Stimulated activated CD4-positive, alpha-beta T cell treated with anti-CD3 and anti-CD28 coated beads, Interleukin-12 subunit alpha, Interleukin-12 subunit beta, amount 100 ng/mL, for 24 hours (primary cell): Measurements from ENCODE around the gene ITPK1.

ENCODE experiments used
- DNase-seq, 2 experiments: peaks; one replicate each; pipeline ENCODE4 v3.0.0-alpha.2; 2020; ENCODE audit warnings: low read depth in 2 of 2

Gene ITPK1

DNA sequence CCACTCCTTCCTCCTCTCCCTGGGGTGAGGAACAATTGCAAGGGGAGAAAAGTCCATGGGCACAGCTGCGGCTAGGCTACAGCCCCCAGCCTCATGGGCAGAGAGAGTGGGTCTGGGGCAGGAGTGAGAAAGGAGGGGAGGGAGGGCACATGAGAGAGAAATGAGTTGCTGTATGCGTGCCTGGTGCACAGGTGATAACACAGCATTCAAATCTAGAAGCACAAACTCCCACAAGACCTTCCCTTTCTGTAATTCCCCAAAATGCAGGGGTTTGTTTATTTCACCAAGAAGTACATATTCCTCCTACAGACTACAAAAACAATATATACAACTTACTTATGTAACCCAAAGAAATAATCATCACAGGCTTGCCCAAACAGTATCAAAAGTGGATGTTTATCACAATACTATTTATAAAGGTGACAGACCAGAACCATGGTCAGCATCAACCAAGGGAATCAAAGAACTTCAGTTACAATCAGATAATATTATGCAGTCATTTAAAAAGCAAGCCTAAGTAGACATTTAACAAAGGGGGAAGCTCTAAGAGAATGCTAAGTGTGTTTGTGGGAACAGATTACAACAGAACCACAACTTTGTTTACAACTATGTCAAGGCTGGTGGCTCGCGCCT lies 54.2 kb downstream of the ITPK1 start:
- DNase-seq, result no peak

DNA sequence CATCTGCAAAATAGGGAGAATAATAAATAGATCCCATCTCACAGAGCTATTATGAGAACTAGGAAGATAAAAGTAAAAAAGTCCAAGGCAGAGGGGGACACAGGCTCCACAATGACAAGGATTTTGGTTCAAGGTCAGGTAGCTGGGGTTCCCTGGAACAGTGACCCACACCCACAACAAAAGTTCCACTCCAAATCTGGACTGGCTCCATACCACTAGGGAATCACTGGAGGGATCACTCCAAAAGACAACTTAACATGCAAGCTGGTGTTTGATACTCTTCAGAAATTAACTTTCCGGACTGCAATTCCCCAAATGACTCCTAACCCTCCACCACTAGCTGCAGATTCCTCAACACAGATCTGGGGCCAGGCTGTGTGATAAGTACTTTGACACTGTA lies 54.9 kb downstream of the ITPK1 start:
- no peak for DNase-seq

DNA sequence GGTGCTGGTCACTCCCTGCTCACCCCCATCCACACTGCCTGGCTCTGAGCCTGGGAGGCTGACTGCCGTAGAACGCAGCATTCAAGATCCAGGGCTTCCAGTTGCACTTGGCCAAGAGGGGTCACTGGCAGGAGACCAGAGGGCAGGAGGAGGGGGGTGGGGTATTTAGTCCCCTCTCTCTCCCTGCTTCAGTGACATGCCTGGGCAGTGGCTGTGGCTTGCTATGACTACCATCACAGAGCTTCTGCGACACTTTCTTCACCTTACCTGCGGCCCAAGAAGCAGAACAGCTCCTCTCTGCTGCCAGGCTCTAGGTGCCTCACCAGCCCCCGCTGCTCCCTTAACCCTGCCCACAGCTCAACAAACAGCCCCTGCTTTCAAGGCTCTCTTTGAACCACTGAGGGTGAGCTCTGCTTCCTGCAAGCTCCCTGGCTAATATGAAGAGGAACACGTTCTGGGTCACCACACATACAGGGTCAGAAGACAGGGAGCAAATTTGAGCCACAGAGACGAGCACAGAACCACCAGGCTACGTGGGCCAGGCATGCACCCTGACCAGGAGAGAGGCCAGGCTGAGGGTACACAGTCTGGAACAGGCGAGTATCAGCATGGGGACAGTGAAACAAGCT lies 55.7 kb downstream of the ITPK1 start:
- DNase-seq, result no peak

- no peak for DNase-seq
Observed at GRCh38 chr14:93059260-93059659, 56.5 kb downstream of the ITPK1 start.

GRCh38 chr14:93057586-93058280 lies 58.0 kb downstream of the ITPK1 start:
- no peak for DNase-seq

DNA sequence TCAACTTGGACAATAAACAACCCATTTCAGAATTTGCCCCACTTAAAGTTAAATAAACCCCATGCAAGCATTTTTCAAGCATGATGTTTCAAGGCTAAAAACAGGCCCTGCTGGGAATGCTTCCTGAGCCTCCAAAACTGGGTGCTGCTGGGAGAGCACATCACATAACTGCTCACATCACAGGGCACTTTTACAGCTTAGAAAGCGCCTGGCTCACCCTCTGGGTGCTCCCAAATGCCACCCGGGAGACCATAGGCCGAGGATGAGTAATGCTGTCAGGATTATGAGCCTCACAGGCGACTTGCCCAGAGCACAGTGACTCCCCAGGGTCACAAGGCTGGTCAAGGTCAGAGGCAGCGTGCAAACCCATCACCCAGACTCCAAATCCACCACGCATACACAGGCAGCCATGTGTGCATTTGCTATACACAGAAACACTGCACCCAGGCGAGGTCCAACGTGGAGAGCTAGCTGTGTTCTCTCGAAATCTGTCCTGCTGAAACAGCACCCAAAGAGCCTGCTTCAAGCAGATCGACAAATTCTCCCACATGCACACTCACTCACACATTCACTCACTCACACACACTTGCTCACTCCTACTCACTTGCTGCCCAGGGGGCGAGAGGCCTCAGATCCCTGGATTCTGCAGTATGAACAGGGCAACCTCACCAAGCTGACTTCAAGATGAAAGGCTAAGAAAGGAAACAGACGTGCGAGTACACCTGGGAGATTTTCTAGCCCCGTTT lies 58.7 kb downstream of the ITPK1 start:
- DNase-seq, result no peak

DNA sequence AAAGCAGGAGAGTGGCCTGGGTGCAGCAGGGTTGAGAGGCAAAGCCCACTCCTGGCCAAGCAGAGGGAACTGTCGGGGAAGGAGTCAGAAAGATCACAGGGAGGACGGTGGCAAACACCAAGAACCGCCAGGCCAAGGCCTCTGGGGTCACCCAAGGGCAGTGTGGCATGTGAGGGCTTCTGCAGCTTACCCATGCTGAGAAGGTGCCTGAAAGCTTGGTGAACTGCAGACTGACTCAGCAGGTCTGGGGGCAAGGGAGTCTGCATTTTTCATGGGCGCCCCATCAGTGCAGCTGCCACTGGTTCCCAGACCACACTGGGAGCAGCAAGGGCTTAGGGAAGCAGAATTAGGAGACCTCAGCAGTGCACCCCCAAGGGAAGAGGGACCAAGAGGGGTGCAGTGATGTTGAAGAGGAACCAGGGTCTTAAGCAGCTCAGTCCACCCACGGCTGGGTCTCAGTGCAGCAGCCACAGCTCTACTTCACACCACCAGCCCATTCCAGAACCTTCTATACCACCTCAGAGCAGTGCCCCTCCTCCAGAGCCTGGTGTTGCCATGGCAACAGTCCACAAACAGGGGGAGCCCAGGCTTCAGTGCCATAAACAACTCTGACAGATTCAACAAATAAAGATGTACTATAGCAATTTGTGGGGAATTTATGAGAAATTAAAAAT lies 59.4 kb downstream of the ITPK1 start:
- DNase-seq, result no peak

DNA sequence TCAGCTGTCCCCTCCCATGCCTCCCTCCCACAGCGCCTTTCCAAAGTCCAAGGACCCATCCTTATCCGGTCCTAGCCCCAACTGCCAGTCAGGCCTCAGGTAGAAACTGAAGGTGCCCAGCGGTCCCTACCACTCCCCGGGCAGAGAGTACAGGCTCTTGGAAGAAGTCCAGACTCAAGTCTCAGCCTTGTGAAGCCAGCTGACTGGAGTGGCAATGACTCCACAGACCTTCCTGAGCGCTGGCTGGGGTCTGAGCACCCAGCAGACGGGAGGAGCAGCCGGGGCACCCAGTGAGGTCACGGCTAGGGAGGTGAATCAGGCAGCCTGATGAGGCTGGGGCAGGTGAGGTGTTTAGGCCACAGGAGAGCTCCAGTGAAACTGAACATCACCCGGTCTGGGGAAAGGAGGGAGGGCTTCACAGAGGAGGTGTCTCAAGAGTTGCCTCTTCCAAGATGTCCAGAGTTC lies 60.0 kb downstream of the ITPK1 start:
- DNase-seq, result no peak

DNA sequence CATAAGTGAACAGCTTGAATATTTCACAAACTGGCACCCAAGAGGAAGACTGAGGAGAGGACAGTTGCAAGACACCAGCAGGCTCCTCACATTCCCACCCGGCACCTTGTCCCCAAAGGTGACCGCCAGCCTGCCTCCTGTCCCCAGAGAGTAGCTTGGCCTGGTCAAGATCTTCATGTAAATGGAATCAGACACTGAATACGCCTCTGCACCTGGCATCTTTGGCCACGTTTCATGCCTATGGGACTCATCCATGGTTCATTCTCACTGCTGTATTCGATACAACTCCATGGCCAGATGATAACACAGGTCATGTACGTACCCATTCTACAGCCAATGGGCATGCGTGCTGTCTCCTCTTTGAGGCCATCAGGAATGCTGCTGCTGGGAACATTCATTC lies 60.8 kb downstream of the ITPK1 start:
- no peak for DNase-seq

DNA sequence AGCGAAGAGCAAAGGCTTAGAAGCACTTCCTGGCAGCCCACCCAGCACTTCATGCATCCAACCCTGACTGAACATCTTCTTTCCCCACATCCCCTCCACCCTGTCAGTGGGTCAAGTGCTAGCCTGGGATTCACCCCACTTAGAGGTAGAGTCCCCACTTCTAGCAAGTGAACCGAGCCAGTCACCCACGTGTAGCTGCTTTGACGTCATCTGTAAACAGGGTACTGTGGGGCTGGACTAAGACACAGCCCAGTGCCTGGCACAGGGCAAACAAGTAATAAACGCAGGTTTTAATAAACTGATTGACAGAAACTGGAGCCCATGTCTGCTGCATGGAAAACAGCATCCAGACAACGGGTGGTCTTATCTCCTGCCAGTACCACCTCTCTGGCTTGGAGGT lies 61.7 kb downstream of the ITPK1 start:
- no peak for DNase-seq

DNA sequence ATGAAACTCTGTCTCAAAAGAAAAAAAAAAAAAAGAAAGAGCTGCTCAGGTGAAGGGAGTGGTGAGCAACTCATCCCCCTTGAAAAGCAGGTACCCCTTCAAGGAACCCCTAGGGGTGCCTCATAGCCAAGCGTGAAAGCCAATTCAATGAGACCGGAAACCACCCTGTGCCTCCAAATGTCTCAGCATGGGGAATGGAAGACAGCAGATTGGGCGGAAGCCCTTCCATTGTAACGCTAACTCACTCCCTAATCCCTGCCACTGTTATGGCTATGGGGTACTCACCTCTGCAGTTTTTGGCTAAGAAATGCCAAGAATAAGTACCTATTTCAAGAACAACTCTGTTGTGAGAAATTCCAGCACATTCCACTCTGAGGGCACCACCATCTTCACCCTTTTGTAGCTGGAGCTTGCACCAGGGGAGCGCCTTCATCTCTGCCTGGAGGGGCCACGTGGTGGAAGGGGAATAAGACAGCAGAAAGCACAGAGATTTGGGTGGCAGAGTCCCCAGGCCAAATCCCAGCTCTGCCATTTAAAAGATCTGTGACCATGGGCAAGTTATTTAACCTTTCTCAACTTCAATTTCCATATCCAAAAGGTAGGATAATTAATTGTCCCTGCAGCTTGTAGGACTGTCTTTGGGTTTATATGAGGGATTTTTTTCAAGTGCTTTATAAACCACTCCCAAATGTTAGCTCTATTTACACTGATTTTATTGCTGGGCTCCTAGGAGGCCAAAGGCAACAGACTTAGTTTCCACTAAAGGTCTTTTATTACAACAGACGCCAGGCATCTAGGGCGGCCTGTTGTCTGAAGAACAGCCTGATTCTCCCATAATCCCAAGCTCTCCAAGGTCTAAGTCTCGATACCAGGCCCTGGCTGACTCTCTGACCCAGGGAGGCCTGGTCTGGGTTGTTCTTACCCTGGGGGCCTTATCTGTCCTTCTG lies 63.9 kb downstream of the ITPK1 start:
- DNase-seq, result no peak

GRCh38 chr14:93050761-93051160 lies 65.0 kb downstream of the ITPK1 start:
- DNase-seq, result no peak

DNA sequence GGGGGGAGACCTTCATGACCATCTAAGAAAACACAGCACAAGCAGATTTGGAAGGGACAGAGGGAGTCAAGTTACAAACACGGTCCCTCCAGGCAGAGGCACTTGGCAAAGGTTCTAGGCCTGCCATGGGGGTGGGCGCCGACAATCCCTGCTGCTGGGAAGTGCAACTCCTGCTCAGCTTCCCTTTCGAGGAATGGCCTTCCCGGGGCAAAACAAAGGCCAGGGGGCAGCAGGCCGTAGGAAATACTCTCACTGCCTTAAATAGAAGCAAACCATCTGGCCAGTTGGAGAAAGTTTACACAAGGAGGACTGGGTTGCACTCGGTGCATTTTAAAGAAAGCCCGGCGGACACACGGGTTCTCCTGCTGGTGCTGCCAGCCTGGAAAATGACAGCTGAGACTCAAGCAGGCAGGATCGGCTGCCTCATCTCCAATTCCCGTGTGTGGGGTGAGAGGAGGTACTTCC lies 65.8 kb downstream of the ITPK1 start:
- DNase-seq, result no peak

- DNase-seq, result no peak
Observed at GRCh38 chr14:93049315-93049714, 66.4 kb downstream of the ITPK1 start.

- DNase-seq, result no peak
Observed at GRCh38 chr14:93048843-93049242, 66.9 kb downstream of the ITPK1 start.

GRCh38 chr14:93047661-93048060 lies 68.1 kb downstream of the ITPK1 start:
- no peak for DNase-seq

GRCh38 chr14:93047157-93047556 lies 68.6 kb downstream of the ITPK1 start:
- DNase-seq, result no peak

DNA sequence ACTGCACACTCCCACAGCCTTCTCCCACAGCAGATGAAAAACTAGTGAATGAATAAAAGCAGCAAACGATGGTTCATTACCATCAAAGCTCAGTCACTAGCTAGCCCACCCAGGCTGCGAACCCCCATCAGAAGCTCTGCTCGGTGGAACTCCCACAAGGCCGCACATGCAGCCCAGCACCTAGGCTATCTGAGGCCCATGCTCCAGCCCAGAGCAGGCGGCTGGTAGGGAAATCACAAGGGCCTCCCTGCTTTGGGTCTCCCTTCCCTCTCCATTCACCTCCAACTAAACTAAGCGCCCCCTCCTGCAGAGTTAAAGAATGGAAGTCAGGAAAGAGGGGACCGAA lies 69.0 kb downstream of the ITPK1 start:
- no peak for DNase-seq

- DNase-seq, result no peak
Observed at GRCh38 chr14:93045965-93046704, 69.6 kb downstream of the ITPK1 start.

- DNase-seq, result no peak
Observed at GRCh38 chr14:93045211-93045674, 70.5 kb downstream of the ITPK1 start.
